Right lobe of liver (tissue), 6 donors: Measurements from ENCODE around the gene EPS8L1. TPM values are rescaled to one million over a fixed set of nuclear protein-coding genes. Genes with fewer than 3 reads are reported as not detected.

ENCODE experiments used
- ATAC-seq, 4 donors: fragments of 200-7000 bp; cut with Tn5 transposase; one replicate each; pipeline ENCODE4 v1.9.1; 2020; ENCODE audit warnings: mild to moderate bottlenecking in 4 of 4, moderate library complexity in 4 of 4
- DNase-seq, 3 donors: peaks; one replicate each; pipeline ENCODE4 v3.0.0-alpha.2; 2020
- H3K27ac ChIP-seq, 3 donors: fragments of 200-600 bp; one replicate each; pipeline ENCODE4 v1.8.0; 2022
- H3K27me3 ChIP-seq, 2 donors: fragments of 200-600 bp; one replicate each; pipeline ENCODE4 v1.8.0; 2022
- H3K36me3 ChIP-seq, 4 donors: fragments of 200-600 bp; sonication (generic) in 1 of 4; one replicate each; pipeline versions ENCODE4 v1.5.1 to v1.8.0; 2017 to 2022; ENCODE audit warnings: control low read depth in 1 of 4
- H3K4me1 ChIP-seq, 4 donors: fragments of 200-600 bp; sonication (generic) in 1 of 4; one replicate each; pipeline versions ENCODE4 v1.5.1 to v1.8.0; 2017 to 2022; ENCODE audit warnings: control low read depth in 1 of 4
- H3K4me3 ChIP-seq, 3 donors: fragments of 200-600 bp; one replicate each; pipeline ENCODE4 v1.8.0; 2022
- H3K9me3 ChIP-seq, 4 donors: fragments of 200-600 bp; sonication (generic) in 1 of 4; one replicate each; pipeline versions ENCODE4 v1.5.1 to v1.8.0; 2017 to 2022; ENCODE audit warnings: control low read depth in 1 of 4
- CTCF ChIP-seq, 4 donors: fragments of 200-600 bp in 3 of 4; fragments of 450-650 bp in 1 of 4; IDR thresholded peaks; one replicate each; pipeline versions ENCODE4 v1.5.1 to v1.8.0; 2016 to 2022; ENCODE audit warnings: antibody characterized with exemption in 4 of 4, mild to moderate bottlenecking in 2 of 4
- POLR2A ChIP-seq: fragments of 450-650 bp; IDR thresholded peaks from one replicate; pipeline ENCODE4 v1.6.1; 2017; ENCODE audit warnings: antibody characterized with exemption, mild to moderate bottlenecking
- WGBS: methylation state at CpG from one replicate; pipeline ENCODE4 v1.1.6; 2018; ENCODE audit warnings: low coverage, low lambda C conversion rate; ENCODE audit not compliant: insufficient coverage; ENCODE audit errors: missing lambda C conversion rate; 5-methylcytosine and 5-hydroxymethylcytosine counted together
- intact Hi-C, 2 donors: fragments of 100-400 bp; cut with DNase I; formaldehyde crosslinking; loops; one replicate each; pipeline versions ENCODE4 v1.11.2 to v1.14.1; 2022
- total RNA-seq, 6 experiments: library from RNA; depleted of rRNA in 2 of 6; stranded (reverse); fragments of >200 nt in 2 of 6; fragmentation: NEBNext Ultra II Directional in 3 of 6; extraction: Animal tissue kit (Norgen Biotek cat#: 25700) in 3 of 6; gene quantifications; one replicate each; pipeline versions ENCODE4 v1.1.0 to v1.2.4, GENCODE V29; 2016 to 2023
- donor health status: DM: no; HTN: yes; CAD: no.
- donor health status: DM: no; HTN: no; CAD: no.
- donor health status: DM: no; HTN: no; CAD: no.
- donor health status: DM: no; HTN: yes; CAD: no.
- donor health status: DM: no; HTN: yes; CAD: no.

EPS8L1 gene
- total RNA-seq, 6 experiments from 2014 or later: 0.49 to 2.4 (median 1.2) TPM

- DNase-seq: no peak
- no peaks in the 10 kb centered on the region for H3K9me3 ChIP-seq
- H3K27me3 ChIP-seq: no peaks in the 10 kb centered on the region
- intact Hi-C loops: no loop called here
- no peak overlapping the region for H3K4me3 ChIP-seq
- H3K27ac ChIP-seq: no peak overlapping the region
- ATAC-seq: no peak
- 87% methylated on average over 2 of the region's 5 CpGs for WGBS
- no peaks in the 10 kb centered on the region for H3K4me1 ChIP-seq
- TF ChIP-seq CTCF (IDR thresholded peaks at IDR 0.05) (no peak), POLR2A (no peak)
- H3K36me3 ChIP-seq: peaks cover 6 to 48% (median 25%) of the 10 kb centered on the region in 4 donors
These were observed 31.4 kb upstream of the EPS8L1 start for GRCh38 chr19:55044286-55044685.

GRCh38 chr19:55044771-55045716 is 30.6 kb upstream of the EPS8L1 start:
- DNase-seq: no peak
- Histone ChIP-seq H3K4me1 (no peaks in the 10 kb centered on the region), H3K36me3 (peaks cover 6 to 48% (median 25%) of the 10 kb centered on the region in 4 donors), H3K27me3 (no peaks in the 10 kb centered on the region), H3K4me3 (no peak overlapping the region), H3K9me3 (no peaks in the 10 kb centered on the region), H3K27ac (no peak overlapping the region)
- intact Hi-C loops: no loop called here
- no peak for ATAC-seq
- no peak for TF ChIP-seq CTCF (IDR thresholded peaks at IDR 0.05)
- 96% methylated on average over 9 of the region's 30 CpGs for WGBS

- Histone ChIP-seq H3K27ac (no peak overlapping the region), H3K27me3 (no peaks in the 10 kb centered on the region), H3K4me3 (no peak overlapping the region), H3K4me1 (no peaks in the 10 kb centered on the region), H3K36me3 (peaks cover 6 to 48% (median 25%) of the 10 kb centered on the region in 4 donors), H3K9me3 (no peaks in the 10 kb centered on the region)
- no peak for DNase-seq
- TF ChIP-seq POLR2A: no peak
- no peak for TF ChIP-seq CTCF (IDR thresholded peaks at IDR 0.05)
- intact Hi-C loops: no loop called here
- 83% methylated on average over 9 of the region's 17 CpGs for WGBS
- no peak for ATAC-seq
These were observed 28.6 kb upstream of the EPS8L1 start for GRCh38 chr19:55046975-55047622.

GRCh38 chr19:55047951-55048350 is 27.7 kb upstream of the EPS8L1 start:
- ATAC-seq (no peak), DNase-seq (no peak)
- WGBS: 98% methylated on average over 9 of the region's 12 CpGs
- Histone ChIP-seq H3K27ac (no peak overlapping the region), H3K9me3 (no peaks in the 10 kb centered on the region), H3K4me3 (no peak overlapping the region), H3K27me3 (no peaks in the 10 kb centered on the region), H3K36me3 (peaks cover 6 to 48% (median 24%) of the 10 kb centered on the region in 4 donors), H3K4me1 (no peaks in the 10 kb centered on the region)
- no peak for TF ChIP-seq CTCF (IDR thresholded peaks at IDR 0.05)
- TF ChIP-seq POLR2A: no peak
- intact Hi-C loops: no loop called here
